ENCODE results near the gene DOC2B. TPM values are rescaled to one million over a fixed set of nuclear protein-coding genes. Genes with fewer than 3 reads are reported as not detected.

DOC2B gene
- total and polyA plus RNA-seq, 9 of the 15 experiments (the other 6 are each of a cell fraction or from before 2014, with no cell fraction given) = 0.02 TPM; not detected in 8

DNA sequence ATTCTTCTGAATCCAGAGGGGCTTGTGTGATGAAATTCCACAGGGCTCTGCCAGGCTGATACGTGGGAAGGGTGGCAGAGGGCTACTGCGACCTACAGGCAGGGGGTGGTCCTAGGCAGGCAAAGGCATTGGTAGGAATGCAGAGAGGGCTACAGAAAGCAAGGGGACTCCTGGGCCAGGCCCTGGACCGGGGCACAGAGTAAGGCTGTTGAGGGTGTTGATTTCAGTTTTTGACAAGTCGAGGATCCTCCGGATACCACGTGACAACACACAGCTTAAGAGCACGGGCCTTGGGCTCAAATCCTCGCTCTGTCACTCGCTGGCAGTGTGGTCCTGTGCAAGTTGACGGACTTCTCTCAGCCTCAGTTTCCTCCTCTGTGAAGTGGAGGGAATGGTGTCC is 19.1 kb upstream of the DOC2B start:
- Histone ChIP-seq H3K4me3 (no peak overlapping the region), H3K4me2 (ENCODE audit: insufficient read depth, low read length) (no peak overlapping the region), H3K4me1 (replicated peaks in 1 of 2; ENCODE audit: control insufficient read depth in 2 of 2, insufficient read depth in 2 of 2, low read length in 2 of 2) (no peaks in the 10 kb centered on the region), H3K27ac (ENCODE audit: extremely low read depth, low read depth, low read length) (no peak overlapping the region), H3K9me3 (replicated peaks; ENCODE audit: control insufficient read depth, insufficient read depth, low read depth, low read length) (no peaks in the 10 kb centered on the region), H2AFZ (ENCODE audit: low read depth, low read length) (no peak overlapping the region), H3K36me3 (ENCODE audit: control insufficient read depth, insufficient read depth, low read length) (no peaks in the 10 kb centered on the region), H3K9me1 (ENCODE audit: control insufficient read depth, insufficient read depth, low read length) (no peaks in the 10 kb centered on the region), H3K27me3 (ENCODE audit: control insufficient read depth in 2 of 2, insufficient read depth in 2 of 2, low read length in 2 of 2) (peaks cover 3 to 54% of the 10 kb centered on the region in 2 experiments; a peak in 3 of 5 replicates), H4K20me1 (replicated peaks; ENCODE audit: control insufficient read depth, insufficient read depth, low read length) (no peaks in the 10 kb centered on the region; the same call in 1 of the 2 replicates), H3K9ac (ENCODE audit: insufficient read depth in 1 of 2, low read depth in 2 of 2, low read length in 2 of 2) (no peak overlapping the region), H3K79me2 (ENCODE audit: control insufficient read depth, insufficient read depth, low read length) (no peaks in the 10 kb centered on the region)
- WGBS (ENCODE audit: insufficient coverage, low coverage, missing lambda C conversion rate) = 0% methylated on average over 8 of the region's 10 CpGs
- ATAC-seq (no peak), DNase-seq (ENCODE audit: extremely low read depth in 1 of 4, low spot score in 3 of 4) (no peak), FAIRE-seq (no peak)
- ChIA-PET CTCF (ENCODE audit: low intra/inter-chr PET ratio) (interaction anchor here (0.6 kb wide), 1 partner anchor 56 kb away, joined by 3 read pairs; no protein-coding TSS in a partner anchor), POLR2A (interaction anchor here (0.9 kb wide), 1 partner anchor 10 kb away, joined by 4 read pairs; no protein-coding TSS in a partner anchor)
- BruUV-seq (replicated peaks) = no TSS peak
- in situ Hi-C loops (cut with MboI) = no loop called here
- TF ChIP-seq RAD51 (IDR thresholded peaks at IDR 0.05; ENCODE audit: borderline replicate concordance, low read depth) (peak; percentile 38; the same call in 1 of the 2 replicates), ZNF212 (CRISPR knock-in tag; IDR thresholded peaks at IDR 0.05) (no peak)
- TF ChIP-seq, protein P1, sequence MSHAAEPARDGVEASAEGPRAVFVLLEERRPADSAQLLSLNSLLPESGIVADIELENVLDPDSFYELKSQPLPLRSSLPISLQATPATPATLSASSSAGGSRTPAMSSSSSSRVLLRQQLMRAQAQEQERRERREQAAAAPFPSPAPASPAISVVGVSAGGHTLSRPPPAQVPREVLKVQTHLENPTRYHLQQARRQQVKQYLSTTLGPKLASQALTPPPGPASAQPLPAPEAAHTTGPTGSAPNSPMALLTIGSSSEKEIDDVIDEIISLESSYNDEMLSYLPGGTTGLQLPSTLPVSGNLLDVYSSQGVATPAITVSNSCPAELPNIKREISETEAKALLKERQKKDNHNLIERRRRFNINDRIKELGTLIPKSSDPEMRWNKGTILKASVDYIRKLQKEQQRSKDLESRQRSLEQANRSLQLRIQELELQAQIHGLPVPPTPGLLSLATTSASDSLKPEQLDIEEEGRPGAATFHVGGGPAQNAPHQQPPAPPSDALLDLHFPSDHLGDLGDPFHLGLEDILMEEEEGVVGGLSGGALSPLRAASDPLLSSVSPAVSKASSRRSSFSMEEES (CRISPR knock-in tag; IDR thresholded peaks at IDR 0.05) = peak; percentile 38; the same call in 1 of the 2 replicates
- intact Hi-C loops (cut with micrococcal nuclease) = no loop called here
